C1 segment of cervical spinal cord (tissue), 14 donors: ENCODE results near the gene KCNN3.

Source experiments
- DNase-seq, 14 donors: peaks; one replicate each; lab custom pipeline; 2025; lab: John Stamatoyannopoulos, UW

The KCNN3 gene

DNA sequence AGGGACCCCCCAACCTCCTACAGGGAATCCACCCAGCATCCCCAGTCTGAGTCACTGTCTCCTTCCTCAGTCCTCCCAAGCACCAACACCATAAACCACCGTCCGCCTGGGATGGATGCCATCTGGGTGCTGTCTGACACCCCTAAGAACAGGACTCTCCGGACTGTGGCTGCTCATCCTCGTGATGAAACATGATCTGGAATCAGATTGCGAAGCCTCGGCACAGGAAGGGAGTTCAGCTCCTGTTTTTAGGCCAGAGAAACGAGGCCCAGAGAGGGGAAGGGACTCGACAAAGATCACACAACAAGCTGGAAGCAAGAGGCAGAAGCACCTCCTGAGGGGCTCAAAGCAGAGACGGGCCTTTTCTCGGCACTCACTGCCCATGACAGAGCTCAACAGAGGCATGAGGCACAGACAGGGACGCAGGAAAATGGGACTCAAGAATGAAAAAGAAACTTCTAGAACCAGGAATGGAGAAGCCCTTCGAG, 8.4 kb downstream of the KCNN3 start:
- no peak for DNase-seq

- DNase-seq = peak in 1 of 14 donors; percentile 34
These were observed 9.8 kb downstream of the KCNN3 start for GRCh38 chr1:154860156-154860870.

DNA sequence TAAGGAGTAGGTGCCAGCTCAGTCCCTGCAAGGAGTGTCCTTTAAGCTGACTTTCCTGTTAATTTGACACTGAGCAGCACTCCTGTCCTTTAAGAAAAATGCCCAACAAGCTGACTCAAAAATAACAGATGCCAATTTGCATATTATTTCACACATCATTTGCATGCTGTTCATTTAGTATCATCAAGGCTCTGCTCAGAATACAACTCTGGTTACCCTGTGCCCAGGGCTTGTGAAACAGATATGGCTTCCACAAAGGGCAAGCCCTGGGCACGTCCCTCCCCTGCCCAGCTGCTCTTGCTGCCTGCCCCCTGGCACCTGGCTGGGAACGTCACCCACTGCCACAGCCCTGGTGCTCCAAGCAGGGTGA, 10.3 kb downstream of the KCNN3 start:
- DNase-seq = no peak

GRCh38 chr1:154859151-154859785, 10.8 kb downstream of the KCNN3 start:
- no peak for DNase-seq

- DNase-seq = no peak
These were observed 12.5 kb downstream of the KCNN3 start for GRCh38 chr1:154857441-154858215.

GRCh38 chr1:154857022-154857421, 13.1 kb downstream of the KCNN3 start:
- no peak for DNase-seq

DNA sequence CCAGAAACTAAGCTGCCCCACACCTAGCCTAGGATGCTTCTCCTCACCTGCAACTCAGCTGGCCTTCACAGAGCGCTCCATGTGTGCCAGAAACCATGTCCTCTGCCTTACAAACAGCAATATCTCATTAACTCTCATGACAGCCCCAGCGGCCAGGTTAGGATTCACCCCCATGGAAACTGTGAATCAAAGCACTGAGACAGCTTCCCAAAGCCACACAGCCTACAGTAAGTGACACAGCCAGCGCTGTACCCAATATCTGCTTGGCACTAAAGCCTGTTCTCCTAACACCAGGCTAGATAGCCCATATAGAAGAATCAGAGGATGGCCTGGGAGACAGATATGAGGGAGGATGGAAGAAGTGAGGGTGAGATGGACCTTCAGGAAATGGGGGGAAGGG, 13.5 kb downstream of the KCNN3 start:
- DNase-seq = no peak

- peak in 4 of 14 donors; percentile 9 to 56 (median 24) for DNase-seq
These were observed 14.0 kb downstream of the KCNN3 start for GRCh38 chr1:154856049-154856448.

- no peak for DNase-seq
These were observed 14.8 kb downstream of the KCNN3 start for GRCh38 chr1:154855186-154855851.

- DNase-seq = no peak
These were observed 17.2 kb downstream of the KCNN3 start for GRCh38 chr1:154852845-154853244.

DNA sequence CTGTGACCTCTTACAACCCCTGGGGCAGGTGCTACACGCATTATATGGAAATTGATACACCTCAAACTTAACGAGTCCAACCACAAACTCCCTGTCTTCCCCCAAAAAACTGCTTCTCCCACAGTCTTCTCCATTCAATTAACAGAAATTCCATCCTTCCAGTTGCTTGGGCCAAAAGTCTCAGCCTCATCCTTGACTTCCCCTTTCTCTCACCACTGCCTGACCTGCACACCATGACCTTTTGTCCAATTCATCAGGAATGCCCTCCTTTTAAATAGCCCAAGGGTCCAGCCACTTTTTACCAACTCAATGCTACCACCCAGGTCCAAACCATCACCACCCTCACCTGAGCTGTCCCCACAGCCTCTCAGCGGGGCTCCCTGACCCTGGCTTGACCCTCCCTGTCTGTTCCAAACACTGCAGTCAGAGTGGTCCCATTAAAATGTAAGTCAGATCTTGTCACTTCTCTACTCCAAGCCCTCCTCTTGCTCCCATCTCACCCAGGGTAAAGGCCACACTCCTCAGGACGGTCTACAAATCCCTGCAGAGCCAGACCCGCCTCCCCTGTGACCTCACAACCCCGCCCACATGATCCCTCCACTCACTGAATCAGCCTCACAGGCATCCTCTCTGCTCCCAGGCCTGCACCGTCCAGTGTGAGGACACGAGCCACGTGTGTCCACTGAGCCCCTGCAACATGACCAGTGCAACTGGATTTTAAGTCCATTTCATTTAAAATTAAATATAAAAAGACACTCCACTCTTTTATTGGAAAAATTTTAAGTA, 18.5 kb downstream of the KCNN3 start:
- DNase-seq = no peak

GRCh38 chr1:154849645-154850131, 20.4 kb downstream of the KCNN3 start:
- DNase-seq = no peak

DNA sequence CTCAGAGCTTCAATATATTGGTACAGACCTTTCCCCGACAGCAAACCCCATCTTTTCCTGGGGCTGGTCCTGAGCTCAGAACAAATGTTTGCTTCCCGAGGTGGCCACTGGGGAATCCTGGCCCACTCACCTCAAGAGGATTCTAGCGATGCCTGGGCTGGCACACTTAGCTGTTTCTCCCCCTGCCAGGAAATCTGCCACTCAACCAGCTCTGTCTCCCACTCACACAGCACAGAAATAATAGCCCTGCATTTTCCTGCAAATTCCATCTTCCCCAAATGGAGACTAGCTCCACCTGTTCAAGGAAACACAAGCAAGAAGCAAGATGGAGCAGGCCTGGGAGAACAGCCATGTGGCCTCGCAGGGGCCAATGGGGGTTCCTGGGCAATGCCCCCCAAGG, 21.1 kb downstream of the KCNN3 start:
- DNase-seq = no peak

DNA sequence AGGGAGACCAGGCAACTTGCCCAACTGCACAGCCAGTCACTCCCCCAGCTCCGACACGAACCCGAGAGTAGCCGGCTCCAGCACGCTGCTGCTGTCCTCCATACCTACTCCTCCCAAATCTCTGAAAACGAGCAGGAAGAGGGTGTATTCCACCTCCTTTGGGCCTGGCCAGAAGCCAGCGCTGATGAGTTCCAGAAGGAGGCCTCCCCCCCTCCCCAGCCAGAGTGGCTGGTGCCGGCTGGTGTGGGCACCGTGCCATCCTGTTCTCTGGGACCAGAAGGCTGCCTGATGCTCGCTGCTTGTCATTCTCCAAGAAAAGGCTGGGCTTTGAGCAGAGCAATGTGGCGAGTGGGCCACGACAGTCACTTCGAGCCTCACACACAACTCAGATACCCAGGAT, 22.2 kb downstream of the KCNN3 start:
- peak in 12 of 14 donors; percentile 32 to 79 (median 60) for DNase-seq

DNA sequence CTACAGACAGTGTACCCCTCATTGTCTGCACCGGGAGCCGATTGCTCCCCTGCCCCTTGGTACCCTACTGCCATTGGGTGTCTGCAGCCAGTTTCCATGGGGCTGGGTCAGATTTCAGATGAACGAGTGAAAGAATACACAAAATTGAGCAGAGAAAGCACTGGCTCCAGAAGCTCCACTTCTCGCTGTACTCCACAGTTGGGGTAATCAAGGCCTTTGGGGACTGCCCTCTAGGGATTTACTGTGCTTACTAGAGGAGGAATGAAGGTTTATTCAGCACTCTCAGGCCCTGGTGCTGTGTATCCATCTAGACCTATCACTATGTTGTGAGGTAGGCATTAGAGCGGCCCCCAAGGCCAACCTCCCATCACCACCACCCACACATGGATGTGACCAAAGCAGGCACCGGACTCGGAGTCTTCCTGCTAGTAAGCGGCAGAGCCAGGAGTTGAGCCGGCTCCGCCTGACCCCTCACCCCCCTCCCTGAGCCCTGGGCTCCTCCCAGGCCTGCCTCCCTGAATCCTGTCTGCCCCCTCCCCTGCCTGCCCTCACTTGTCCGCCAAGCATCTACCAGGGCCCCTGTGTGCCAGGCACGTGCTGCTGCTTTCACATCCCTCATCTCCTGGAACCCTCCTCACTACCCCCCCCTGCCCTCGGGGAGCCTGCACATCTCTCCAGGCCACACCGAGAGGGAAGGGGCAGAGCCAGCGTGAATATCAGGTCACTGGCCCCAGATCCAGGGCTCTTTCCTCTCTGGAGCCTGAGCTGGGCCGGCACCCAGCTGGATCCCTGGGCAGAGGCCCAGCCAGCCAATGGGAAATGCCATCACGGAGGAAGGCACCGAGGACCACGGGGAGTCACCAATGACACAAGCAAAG, 23.3 kb downstream of the KCNN3 start:
- peak in 10 of 14 donors; percentile 40 to 85 (median 68) for DNase-seq

GRCh38 chr1:154845879-154846278, 24.2 kb downstream of the KCNN3 start:
- peak in 4 of 14 donors; percentile 14 to 47 (median 27) for DNase-seq

DNA sequence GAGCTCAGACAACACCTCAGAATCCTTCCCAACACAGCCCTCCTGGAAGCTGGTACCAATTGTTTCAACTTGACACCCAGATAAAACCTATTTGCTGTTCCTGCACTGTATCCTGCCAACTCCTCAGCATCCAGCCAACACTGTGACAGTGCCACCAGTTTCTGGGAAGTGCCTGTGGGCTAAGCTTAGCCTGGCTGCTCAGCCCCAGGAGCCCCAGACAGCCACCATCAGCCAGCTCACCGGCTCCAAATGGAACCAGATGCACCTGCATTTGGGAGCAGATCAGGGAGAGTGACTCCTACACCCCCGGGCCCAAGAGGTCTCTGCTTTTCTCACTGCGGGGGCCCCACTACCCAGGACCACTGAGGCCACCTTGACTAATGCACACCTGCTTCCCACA, 24.9 kb downstream of the KCNN3 start:
- DNase-seq = peak in 1 of 14 donors; percentile 64

DNA sequence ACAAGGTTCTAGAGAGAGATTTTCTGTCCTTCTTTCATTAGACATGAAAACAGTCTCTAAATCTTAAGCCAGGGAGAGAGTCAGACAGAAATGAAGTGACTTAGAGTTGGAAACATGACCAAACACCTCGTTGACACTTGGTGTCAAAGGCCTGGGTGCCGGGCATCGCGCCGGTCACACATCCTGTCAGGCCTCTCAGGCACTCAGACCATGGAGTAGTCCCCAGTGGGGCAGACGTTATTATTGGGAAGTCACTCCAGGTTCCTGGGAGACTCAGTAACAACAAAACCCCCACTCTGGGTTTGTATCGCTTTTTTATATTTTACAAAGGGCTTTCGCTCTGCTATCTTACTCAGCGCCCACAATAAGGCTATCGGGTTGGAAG, 25.8 kb downstream of the KCNN3 start:
- DNase-seq = no peak

GRCh38 chr1:154843636-154844296, 26.3 kb downstream of the KCNN3 start:
- no peak for DNase-seq
